ENCODE results near the gene IL6. TPM values are rescaled to one million over a fixed set of nuclear protein-coding genes. Genes with fewer than 3 reads are reported as not detected.
"Not testable (repeated sequence)": the region's sequence is repeated elsewhere in the genome, so short reads cannot be mapped to it uniquely, and the experiment has no call there.

The IL6 gene
- total RNA-seq (2021; ENCODE audit: unreplicated experiment): not detected
- not detected in 2 replicates for polyA plus RNA-seq (2012)
- percentile 18 among the genes with signal in this experiment for Bru-seq, nascent RNA
- BruChase-seq, experiment 1, labeled RNA remaining after a 6-hour chase: not detected
- not detected for BruChase-seq, experiment 2, labeled RNA remaining after a 2-hour chase
- long read RNA-seq: 0 reads

GRCh38 chr7:22726907-22727713, at the start of gene IL6:
Gene IL6, plus strand, starts transcription at chr7:22727200. Its CDS starts 63 bp downstream, at chr7:22727263.
- Histone ChIP-seq H3K4me2 (ENCODE audit: low read length) (0 out of 2 replicates have a peak within 1 kb of the TSS, but pooled peaks have one; percentile 3), H3K4me3 (replicated peaks in 1 of 2; ENCODE audit: low read depth in 1 of 2, low read length in 2 of 2) (no peak within 1 kb of the TSS), H3K27me3 (ENCODE audit: insufficient read depth, low read length) (no peaks in the 10 kb centered on the region), H2AFZ (ENCODE audit: low read depth, low read length, poor library complexity, severe bottlenecking) (peak within 1 kb of the TSS; percentile 67), H3K4me1 (ENCODE audit: control insufficient read depth in 1 of 2, insufficient read depth in 2 of 2, low read length in 2 of 2) (peaks cover 0 to 12% of the 10 kb centered on the region in 2 experiments; a peak in 1 of 4 replicates), H3K79me2 (ENCODE audit: insufficient read depth, low read length) (no peaks in the 10 kb centered on the region), H4K20me1 (ENCODE audit: insufficient read depth) (no peaks in the 10 kb centered on the region), H3K9me2 (ENCODE audit: insufficient read depth) (no peaks in the 10 kb centered on the region), H3K9ac (ENCODE audit: low read length) (no peak within 1 kb of the TSS), H3K27ac (ENCODE audit: low read depth, low read length) (no peak within 1 kb of the TSS), H3K36me3 (ENCODE audit: control insufficient read depth in 1 of 2, insufficient read depth in 2 of 2, low read length in 2 of 2) (no peaks in the 10 kb centered on the region), H3K9me3 (ENCODE audit: control insufficient read depth in 1 of 2, insufficient read depth in 1 of 2, low read depth in 1 of 2, low read length in 2 of 2) (no peaks in the 10 kb centered on the region)
- CTCF ChIA-PET: interaction anchor here (0.6 to 7.4 kb wide), 14 partner anchors 10 to 359 kb away, joined by 3 to 195 read pairs (median 4); no protein-coding TSS in a partner anchor
- no TSS peak for BruUV-seq (replicated peaks)
- RAD21 ChIA-PET (ENCODE audit: low non-redundant PET in 1 of 2, low total read pairs in 2 of 2, uncharacterized antibody in 2 of 2, unreplicated experiment in 2 of 2): interaction anchor here in 1 of 2 experiments (1.5 to 2.3 kb wide), 2 partner anchors 166 to 167 kb away, joined by 5 to 9 read pairs; no protein-coding TSS in a partner anchor
- no peak for ATAC-seq
- TF ChIP-seq CEBPB (IDR thresholded peaks at IDR 0.05; ENCODE audit: low read depth): no peak
- TF ChIP-seq, protein P1, sequence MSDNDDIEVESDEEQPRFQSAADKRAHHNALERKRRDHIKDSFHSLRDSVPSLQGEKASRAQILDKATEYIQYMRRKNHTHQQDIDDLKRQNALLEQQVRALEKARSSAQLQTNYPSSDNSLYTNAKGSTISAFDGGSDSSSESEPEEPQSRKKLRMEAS (IDR thresholded peaks at IDR 0.05): no peak
- TF ChIP-seq SIN3A (IDR thresholded peaks at IDR 0.05; ENCODE audit: low read depth): no peak
- no peak for TF ChIP-seq FOSL1 (IDR thresholded peaks at IDR 0.05; ENCODE audit: low read depth)
- no peak for TF ChIP-seq ZBTB33 (IDR thresholded peaks at IDR 0.05; ENCODE audit: extremely low read depth, insufficient replicate concordance, low read length)
- TF ChIP-seq SP1 (IDR thresholded peaks at IDR 0.05; ENCODE audit: low read depth): no peak
- POLR2A ChIA-PET: no interaction called here
- intact Hi-C loops (cut with micrococcal nuclease): loop anchor here (1.0 kb wide), 1 partner anchor 167 kb away; no protein-coding TSS in a partner anchor
- no peak for DNase-seq (ENCODE audit: low read depth, low spot score)

GRCh38 chr7:22677263-22677662, 49.7 kb upstream of the IL6 start:
- RAD21 ChIA-PET (ENCODE audit: low non-redundant PET in 1 of 2, low total read pairs in 2 of 2, uncharacterized antibody in 2 of 2, unreplicated experiment in 2 of 2); H3K4me3 ChIP-seq (replicated peaks in 1 of 2; ENCODE audit: low read depth in 1 of 2, low read length in 2 of 2): not testable (repeated sequence)

More at GRCh38 chr7:22677263-22677662, 49.7 kb upstream of the IL6 start:
- H3K27me3 ChIP-seq (ENCODE audit: insufficient read depth, low read length); POLR2A ChIA-PET; BruUV-seq (replicated peaks); intact Hi-C loops (cut with micrococcal nuclease); ATAC-seq; H3K9ac ChIP-seq (ENCODE audit: low read length); CTCF ChIA-PET; H3K9me3 ChIP-seq (ENCODE audit: control insufficient read depth in 1 of 2, insufficient read depth in 1 of 2, low read depth in 1 of 2, low read length in 2 of 2); H3K36me3 ChIP-seq (ENCODE audit: control insufficient read depth in 1 of 2, insufficient read depth in 2 of 2, low read length in 2 of 2); H4K20me1 ChIP-seq (ENCODE audit: insufficient read depth); H3K9me2 ChIP-seq (ENCODE audit: insufficient read depth); H2AFZ ChIP-seq (ENCODE audit: low read depth, low read length, poor library complexity, severe bottlenecking); H3K4me1 ChIP-seq (ENCODE audit: control insufficient read depth in 1 of 2, insufficient read depth in 2 of 2, low read length in 2 of 2); DNase-seq (ENCODE audit: low read depth, low spot score); H3K79me2 ChIP-seq (ENCODE audit: insufficient read depth, low read length); H3K4me2 ChIP-seq (ENCODE audit: low read length); H3K27ac ChIP-seq (ENCODE audit: low read depth, low read length): not testable (repeated sequence)

Measured in HCT116 (cell line).